ENCODE measurements around the gene IMPDH1. TPM values are rescaled to one million over a fixed set of nuclear protein-coding genes. Genes with fewer than 3 reads are reported as not detected.

Gene IMPDH1
- total RNA-seq, 1 donor from 2014 or later = 81.7 TPM

DNA sequence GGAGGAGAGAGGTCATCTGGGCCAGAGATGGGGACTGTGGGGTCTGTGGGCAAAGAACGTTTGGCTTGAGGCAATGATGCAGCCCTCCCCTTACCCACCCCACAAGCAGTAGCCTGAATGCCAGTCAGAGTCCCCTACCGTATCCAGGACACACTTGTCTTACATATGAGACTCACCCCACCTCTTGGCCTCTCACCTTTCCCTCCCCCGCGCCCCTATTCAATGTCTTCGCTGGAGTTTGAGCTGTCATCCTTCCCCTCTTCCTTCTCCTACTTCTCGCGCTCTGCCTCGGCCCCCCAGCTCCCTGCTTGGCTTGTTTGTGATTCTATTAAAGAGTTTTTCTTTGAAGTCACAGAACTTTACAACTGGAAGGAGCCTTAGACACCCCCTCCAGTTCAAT is 57.1 kb downstream of the IMPDH1 start:
- H3K4me3 Mint-ChIP-seq (ENCODE audit: unreplicated experiment) = peak overlapping the region; percentile 28
- peaks cover 21% of the 10 kb centered on the region for H3K27me3 Mint-ChIP-seq (ENCODE audit: unreplicated experiment)
- no peaks in the 10 kb centered on the region for H3K4me1 Mint-ChIP-seq (ENCODE audit: low read depth, unreplicated experiment)
- TF ChIP-seq, protein P1, sequence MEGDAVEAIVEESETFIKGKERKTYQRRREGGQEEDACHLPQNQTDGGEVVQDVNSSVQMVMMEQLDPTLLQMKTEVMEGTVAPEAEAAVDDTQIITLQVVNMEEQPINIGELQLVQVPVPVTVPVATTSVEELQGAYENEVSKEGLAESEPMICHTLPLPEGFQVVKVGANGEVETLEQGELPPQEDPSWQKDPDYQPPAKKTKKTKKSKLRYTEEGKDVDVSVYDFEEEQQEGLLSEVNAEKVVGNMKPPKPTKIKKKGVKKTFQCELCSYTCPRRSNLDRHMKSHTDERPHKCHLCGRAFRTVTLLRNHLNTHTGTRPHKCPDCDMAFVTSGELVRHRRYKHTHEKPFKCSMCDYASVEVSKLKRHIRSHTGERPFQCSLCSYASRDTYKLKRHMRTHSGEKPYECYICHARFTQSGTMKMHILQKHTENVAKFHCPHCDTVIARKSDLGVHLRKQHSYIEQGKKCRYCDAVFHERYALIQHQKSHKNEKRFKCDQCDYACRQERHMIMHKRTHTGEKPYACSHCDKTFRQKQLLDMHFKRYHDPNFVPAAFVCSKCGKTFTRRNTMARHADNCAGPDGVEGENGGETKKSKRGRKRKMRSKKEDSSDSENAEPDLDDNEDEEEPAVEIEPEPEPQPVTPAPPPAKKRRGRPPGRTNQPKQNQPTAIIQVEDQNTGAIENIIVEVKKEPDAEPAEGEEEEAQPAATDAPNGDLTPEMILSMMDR (IDR thresholded peaks at IDR 0.05; ENCODE audit: partially characterized antibody, unreplicated experiment) = no peak
- peaks cover 9% of the 10 kb centered on the region for H3K9me3 Mint-ChIP-seq (ENCODE audit: unreplicated experiment)
- H3K27ac Mint-ChIP-seq (ENCODE audit: unreplicated experiment) = no peak overlapping the region
- peaks cover 10% of the 10 kb centered on the region for H3K36me3 Mint-ChIP-seq (ENCODE audit: unreplicated experiment)
- no peak for DNase-seq

GRCh38 chr7:128352153-128352537 is 57.6 kb downstream of the IMPDH1 start:
- Mint-ChIP-seq H3K4me1 (ENCODE audit: low read depth, unreplicated experiment) (no peaks in the 10 kb centered on the region), H3K36me3 (ENCODE audit: unreplicated experiment) (peaks cover 10% of the 10 kb centered on the region), H3K27ac (ENCODE audit: unreplicated experiment) (no peak overlapping the region), H3K9me3 (ENCODE audit: unreplicated experiment) (peaks cover 9% of the 10 kb centered on the region), H3K4me3 (ENCODE audit: unreplicated experiment) (no peak overlapping the region), H3K27me3 (ENCODE audit: unreplicated experiment) (peaks cover 21% of the 10 kb centered on the region)
- DNase-seq = peak; percentile 84
- TF ChIP-seq, protein P1 (IDR thresholded peaks at IDR 0.05; ENCODE audit: partially characterized antibody, unreplicated experiment) = peak; percentile 58

DNA sequence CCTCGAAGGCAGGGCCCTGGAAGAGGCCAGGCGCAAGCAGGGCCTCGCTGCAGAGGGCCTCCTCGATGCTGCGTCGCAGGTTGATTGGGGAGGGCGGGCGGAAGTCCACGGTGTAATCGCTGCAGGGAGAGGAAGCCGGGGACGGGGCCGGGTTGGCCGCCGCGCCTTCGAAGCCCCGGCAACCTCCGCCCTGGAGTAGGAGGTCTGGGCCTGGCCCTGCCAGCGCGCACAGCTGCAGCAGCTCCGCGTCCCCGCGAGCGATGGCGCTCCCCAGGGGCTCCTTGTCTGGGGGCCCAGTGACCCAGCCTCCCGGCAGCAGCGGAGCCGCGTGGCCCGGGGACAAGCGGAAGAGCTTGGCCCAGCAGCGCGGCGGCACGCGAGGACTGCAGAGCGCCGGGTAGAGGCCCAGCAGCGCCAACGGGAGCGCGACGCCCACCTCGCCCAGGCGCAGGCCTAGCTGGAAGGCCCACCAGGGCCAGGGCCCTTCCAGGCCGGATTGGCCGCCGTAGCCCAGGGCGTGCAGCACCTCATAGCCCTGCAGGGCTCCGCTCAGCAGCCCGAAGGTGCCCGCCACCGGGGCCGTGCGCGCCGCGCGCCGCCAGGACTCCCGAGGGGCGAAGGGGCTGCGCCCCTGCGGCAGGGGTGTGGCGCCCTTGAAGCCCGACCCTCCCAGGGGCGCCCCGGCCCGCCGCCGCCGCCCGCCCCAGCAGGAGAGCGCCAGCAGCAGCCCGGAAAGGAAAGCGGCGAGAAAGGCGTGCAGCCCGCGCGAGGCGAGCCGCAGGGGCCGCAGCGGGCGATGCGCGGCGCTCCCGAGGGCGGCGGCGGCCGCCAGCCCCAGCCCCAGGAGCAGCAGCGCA is 58.3 kb downstream of the IMPDH1 start:
- peaks cover 10% of the 10 kb centered on the region for H3K36me3 Mint-ChIP-seq (ENCODE audit: unreplicated experiment)
- no peaks in the 10 kb centered on the region for H3K4me1 Mint-ChIP-seq (ENCODE audit: low read depth, unreplicated experiment)
- peak; percentile 47 for DNase-seq
- H3K9me3 Mint-ChIP-seq (ENCODE audit: unreplicated experiment) = peaks cover 9% of the 10 kb centered on the region
- H3K4me3 Mint-ChIP-seq (ENCODE audit: unreplicated experiment) = no peak overlapping the region
- no peak overlapping the region for H3K27ac Mint-ChIP-seq (ENCODE audit: unreplicated experiment)
- H3K27me3 Mint-ChIP-seq (ENCODE audit: unreplicated experiment) = peaks cover 20% of the 10 kb centered on the region
- TF ChIP-seq, protein P1 (IDR thresholded peaks at IDR 0.05; ENCODE audit: partially characterized antibody, unreplicated experiment) = no peak

GRCh38 chr7:128350708-128351295 is 59.0 kb downstream of the IMPDH1 start:
- H3K4me1 Mint-ChIP-seq (ENCODE audit: low read depth, unreplicated experiment) = no peaks in the 10 kb centered on the region
- no peak overlapping the region for H3K27ac Mint-ChIP-seq (ENCODE audit: unreplicated experiment)
- no peak overlapping the region for H3K4me3 Mint-ChIP-seq (ENCODE audit: unreplicated experiment)
- H3K27me3 Mint-ChIP-seq (ENCODE audit: unreplicated experiment) = peaks cover 20% of the 10 kb centered on the region
- TF ChIP-seq, protein P1 (IDR thresholded peaks at IDR 0.05; ENCODE audit: partially characterized antibody, unreplicated experiment) = no peak
- H3K9me3 Mint-ChIP-seq (ENCODE audit: unreplicated experiment) = peaks cover 9% of the 10 kb centered on the region
- DNase-seq = peak; percentile 39
- peaks cover 10% of the 10 kb centered on the region for H3K36me3 Mint-ChIP-seq (ENCODE audit: unreplicated experiment)

DNA sequence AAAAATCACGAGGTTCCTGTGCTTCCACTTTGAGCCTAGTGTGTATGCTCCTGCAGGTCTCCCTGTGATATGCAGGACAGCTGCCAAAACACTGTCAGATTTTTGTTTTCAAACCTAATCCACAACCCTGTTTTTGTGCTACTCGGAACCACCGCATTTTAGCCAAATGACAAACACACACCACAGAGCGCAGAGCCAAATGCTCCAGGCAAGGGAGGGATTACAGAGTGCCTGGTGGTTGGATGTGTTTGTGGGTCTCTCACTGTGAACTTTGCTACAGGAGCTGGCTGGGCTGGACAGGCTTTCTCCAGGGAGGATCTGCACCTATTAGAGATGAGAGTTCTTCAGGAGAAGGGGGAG is 60.3 kb downstream of the IMPDH1 start:
- TF ChIP-seq, protein P1 (IDR thresholded peaks at IDR 0.05; ENCODE audit: partially characterized antibody, unreplicated experiment) = no peak
- H3K9me3 Mint-ChIP-seq (ENCODE audit: unreplicated experiment) = peaks cover 8% of the 10 kb centered on the region
- DNase-seq = no peak
- H3K4me1 Mint-ChIP-seq (ENCODE audit: low read depth, unreplicated experiment) = no peaks in the 10 kb centered on the region
- peaks cover 10% of the 10 kb centered on the region for H3K36me3 Mint-ChIP-seq (ENCODE audit: unreplicated experiment)
- peaks cover 17% of the 10 kb centered on the region for H3K27me3 Mint-ChIP-seq (ENCODE audit: unreplicated experiment)
- H3K4me3 Mint-ChIP-seq (ENCODE audit: unreplicated experiment) = no peak overlapping the region
- H3K27ac Mint-ChIP-seq (ENCODE audit: unreplicated experiment) = no peak overlapping the region
